GM21360 (cell line): Measurements from ENCODE around the gene ARIH1.

Experiments
- ATAC-seq: cut with Tn5 transposase; IDR thresholded peaks from one replicate; pipeline ENCODE4 v1.9.1; 2021; ENCODE audit warnings: mild to moderate bottlenecking, moderate library complexity; ENCODE audit not compliant: unreplicated experiment

Gene ARIH1

DNA sequence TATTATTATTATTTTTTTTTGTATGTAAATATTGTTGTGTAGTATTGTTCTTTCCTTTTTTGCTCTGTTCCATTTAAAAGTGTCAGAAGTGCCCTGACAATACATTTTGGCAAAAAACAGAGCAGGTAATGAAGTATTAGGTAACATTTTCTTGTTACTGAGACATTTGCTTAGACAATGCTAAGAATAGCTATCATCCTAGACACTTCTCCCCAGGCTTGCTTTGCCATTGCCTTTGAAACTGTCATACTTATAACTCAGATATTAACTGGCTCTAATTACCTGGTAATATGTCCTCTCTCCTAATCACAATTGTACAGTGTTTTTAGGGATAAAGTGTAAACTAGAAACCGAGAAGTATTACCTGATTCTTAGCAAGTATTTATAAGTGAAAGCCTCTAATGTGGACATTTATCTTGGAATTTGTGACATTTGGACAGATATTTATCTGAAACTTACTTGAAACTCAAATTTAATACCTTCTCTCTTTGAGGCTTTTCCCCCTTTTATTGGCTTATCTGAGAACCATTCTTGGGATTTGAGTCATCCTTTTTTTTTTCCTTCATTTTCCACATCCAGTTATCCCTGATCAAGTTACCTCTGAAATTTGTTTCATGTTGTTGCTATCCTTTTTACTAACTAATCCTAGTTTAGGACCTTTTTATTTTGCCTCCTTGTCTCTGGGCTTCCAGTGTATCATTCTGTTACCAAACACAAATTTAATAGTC is 13.1 kb downstream of the ARIH1 start:
- ATAC-seq = no peak

DNA sequence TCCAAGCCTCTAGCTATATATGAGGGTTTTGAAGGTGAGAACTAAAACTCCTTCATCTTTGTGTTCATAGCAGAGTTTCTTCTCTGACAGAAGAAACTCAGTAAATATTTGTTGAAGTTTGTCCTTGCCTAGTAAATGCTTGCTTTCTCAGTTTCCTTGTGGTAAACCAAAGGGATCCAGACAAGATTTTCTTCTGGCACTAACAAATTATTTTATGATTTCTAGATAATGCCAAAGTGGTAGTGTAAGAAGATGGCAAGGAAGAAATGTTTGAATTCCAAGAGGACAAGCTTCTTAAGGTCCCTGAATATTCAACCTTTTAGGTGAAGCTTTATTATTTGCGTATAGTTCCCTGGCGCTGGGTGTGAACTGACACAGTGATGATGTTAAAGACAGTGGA is 14.4 kb downstream of the ARIH1 start:
- ATAC-seq = no peak

DNA sequence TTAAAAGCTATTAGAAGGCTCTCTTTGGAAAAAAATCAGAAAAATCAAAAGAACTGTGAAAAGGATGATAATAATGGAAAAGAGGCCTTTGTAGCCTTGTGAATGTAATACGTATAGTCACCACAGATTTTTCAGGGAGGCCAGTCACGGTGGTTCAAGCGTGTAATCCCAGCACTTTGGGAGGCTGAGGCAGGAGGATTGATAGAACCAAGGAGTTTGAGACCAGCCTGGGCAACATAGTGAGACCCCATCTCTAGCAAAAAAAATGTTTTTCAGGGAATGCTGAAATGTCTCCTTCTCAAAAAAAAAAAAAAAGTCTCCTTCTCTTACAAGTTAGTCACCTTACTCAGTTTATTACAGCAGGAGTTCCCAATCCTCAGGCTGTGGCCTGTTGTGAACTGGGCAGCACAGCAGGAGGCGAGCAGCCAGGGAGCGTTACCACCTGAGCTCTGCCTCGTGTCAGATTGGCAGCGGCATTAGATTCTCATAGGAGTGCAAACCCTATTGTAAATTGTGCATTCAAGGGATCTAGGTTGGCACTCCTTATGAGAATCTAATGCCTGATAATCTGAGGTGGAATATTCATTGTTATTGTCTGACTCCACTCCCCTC is 15.9 kb downstream of the ARIH1 start:
- ATAC-seq = no peak

DNA sequence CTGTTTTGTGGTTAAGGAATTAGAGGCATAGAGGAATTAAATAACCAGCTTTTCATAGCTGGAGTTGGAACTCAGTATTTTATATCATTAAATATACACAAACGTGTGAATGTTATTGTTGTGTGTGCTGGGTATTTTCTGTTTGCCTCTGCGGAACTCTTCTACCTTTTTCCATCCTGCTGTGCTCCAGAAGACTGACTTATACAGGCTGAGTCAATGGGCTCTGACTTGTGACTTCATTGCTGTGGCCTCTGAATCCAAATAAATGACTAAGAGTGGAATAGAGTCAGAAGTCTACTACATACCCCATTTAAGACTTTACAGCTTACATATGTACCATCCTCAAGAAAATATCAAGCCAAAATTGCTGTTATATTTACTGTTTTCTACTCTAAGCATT is 17.6 kb downstream of the ARIH1 start:
- no peak for ATAC-seq

DNA sequence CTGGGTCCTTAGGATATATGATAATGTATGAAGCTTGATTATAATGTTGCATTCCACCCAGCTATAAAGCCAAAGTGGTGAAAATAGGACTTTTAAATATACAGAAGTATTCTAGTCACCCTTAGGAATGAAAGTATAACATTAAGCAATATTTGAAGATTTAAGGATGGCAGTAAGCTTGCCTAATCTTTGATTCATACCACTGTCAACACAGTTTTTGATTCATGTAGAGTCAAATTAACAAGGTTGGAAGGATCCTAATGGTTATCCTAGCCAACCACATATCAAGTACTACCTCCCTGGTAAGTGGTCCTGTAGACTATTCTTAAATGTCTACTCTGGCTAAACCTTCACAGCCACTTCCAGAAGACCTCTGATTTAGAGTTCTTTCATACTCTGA is 18.6 kb downstream of the ARIH1 start:
- no peak for ATAC-seq

DNA sequence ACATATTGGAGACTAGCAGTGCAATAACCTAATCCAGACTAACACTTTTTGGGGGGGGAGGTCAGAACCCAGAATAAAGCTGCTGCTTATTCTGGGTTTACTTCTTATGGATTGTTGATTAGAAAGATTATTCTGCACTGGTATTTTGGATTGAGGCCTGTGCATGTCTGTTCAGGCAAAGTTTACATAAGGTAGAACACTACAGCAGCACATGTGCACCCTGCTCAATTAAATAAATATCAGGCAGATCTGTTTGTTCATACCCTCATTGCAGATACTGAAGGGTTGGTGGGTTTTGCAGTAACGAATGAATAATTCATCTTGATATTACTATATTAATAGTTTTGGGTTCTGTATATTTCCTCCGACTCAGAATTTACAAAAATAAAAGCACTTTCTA is 19.1 kb downstream of the ARIH1 start:
- ATAC-seq = no peak

DNA sequence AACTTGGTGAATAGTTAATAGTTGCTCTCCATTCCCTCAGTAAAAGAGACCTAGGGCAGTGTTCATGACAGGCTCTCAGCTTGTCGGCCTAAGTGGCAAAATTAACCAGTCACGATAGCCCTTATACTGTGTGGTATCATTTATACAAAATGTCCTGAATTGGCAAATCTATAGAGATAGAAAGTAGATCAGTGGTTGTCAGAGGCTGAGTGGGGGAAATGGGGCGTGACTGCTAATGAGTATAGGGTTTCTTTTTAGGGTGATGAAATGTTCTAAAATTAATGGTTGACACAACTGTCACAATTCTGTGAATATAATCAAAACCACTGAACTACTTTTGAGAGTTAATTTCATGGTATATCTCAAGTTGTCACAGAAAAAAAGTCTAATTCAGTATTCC is 20.9 kb downstream of the ARIH1 start:
- no peak for ATAC-seq

DNA sequence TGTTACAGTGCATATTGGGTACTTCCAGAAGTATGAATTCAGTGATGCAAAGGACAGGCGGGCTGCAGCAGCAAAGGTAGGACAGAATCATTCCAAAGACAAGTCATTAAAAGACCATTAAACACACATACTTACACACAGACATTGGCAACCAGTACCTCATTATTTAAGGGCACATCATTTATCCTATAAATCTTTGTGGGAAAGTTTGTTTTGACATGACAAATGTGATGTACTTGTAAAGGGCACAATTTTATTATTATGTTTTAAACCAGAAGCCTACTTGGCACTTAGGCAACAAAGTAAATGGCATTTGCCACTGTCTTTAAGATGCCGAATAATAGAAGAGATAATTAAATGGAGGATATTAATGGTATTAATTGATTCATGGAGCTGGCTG is 22.7 kb downstream of the ARIH1 start:
- ATAC-seq = no peak

DNA sequence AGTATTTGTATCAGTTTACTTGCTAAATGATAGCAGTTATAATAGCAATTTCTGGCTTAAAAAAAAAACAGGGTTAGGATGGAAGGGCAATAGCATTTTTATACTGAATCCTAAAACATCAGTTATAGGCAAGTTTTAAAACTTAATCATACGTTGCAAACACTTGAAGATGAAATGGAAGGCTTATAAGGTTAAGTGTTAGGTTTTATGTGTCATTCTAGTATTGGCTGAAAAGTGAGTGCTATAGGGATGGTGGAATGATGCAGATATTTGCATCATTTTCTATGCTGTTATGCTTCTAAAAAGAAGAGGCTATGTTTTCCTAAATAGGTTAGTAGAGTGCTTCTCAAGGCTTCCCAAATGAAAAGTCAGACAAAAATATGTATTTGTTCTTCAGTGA is 23.3 kb downstream of the ARIH1 start:
- no peak for ATAC-seq

DNA sequence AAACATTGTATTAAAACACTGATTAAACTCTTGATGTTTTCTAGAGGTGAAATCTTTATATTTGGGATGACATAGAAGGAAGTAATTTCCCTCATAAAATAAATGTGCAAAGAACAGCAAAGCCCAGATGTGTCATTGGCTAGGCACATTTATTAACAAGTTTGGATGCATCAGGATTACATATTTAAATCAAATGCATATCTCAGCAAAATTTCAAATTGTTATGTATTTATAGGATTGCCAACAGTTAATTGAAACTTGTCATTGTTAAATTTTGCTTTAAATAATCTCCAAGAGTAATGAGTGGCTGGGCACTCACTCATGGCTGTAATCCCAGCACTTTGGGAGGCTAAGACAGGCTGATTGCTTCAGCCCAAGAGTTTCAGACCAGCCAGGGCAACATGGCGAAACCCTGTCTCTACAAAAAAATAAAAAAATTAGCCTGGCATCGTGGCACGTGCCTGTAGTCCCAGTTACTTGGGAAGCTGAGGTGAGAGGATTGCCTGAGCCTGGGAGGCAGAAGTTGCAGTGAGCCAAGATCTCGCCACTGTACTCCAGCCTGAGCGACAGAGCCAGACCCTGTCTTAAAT is 28.2 kb downstream of the ARIH1 start:
- no peak for ATAC-seq

DNA sequence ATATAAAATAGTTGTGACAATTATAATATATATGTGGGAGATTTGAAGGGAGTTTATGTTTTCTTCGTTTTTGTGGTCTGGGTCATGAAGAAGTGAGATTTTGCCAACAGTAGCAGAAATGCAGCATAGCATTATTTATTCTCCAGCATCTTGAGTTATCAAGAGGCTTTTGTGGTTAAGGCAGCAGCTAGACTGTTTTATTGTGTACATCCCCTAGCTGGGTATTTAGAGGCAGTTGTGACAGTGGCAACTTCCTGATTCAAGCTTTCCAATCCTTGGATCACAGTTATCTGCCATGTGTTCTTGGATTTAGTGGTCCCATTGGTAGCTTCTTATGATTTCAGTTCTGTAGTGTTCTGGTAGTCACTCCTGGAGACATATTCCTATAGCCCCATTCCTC is 29.0 kb downstream of the ARIH1 start:
- ATAC-seq = no peak

DNA sequence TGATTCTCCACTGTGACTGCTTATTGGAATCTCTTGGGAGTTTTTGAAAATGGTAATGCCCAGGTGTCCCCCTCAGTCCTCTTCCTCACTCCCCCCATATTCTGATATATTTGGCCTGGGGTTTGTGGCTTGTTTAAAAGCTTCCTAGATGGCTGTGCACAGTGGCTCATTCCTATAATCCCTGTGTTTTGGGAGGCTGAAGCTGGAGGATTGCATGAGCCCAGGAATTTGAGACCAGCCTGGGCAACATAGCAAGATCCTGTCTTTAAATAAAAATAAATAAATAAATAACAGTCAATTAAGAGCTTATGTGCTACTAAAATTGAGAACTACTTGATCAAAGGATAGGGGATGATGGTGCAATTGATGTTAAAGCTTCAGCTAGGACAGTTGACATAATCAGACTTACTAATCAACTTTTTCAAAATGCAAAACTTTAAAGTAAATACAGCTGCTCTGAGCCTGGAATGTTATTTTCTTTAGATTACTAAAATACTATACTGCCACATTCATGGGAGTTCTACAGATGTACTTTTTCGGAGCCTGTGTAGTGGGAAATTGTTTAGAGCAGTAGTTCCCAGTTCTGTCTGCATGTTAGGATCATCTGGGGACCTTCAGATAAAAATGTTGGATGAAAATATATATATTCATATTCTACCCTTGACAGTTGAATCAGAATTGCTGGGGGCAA is 33.4 kb downstream of the ARIH1 start:
- ATAC-seq = no peak

DNA sequence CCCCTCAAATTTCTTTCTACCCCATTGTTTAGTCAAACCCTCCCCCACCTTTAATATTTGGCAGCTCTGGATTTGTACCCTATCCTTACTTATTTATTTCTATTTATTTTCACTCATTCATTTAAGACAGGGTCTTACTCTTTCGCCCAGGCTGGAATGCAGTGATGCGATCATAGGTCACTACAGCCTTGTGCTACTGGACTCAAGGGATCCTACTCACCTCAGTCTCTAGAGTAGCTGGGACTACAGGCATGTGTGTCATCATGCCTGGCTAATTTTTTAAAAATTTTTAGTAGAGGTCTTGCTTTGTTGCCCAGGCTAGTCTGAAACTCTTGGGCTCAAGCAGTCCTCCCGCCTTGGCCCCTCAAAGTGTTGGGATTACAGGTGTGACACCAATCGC is 35.4 kb downstream of the ARIH1 start:
- no peak for ATAC-seq

DNA sequence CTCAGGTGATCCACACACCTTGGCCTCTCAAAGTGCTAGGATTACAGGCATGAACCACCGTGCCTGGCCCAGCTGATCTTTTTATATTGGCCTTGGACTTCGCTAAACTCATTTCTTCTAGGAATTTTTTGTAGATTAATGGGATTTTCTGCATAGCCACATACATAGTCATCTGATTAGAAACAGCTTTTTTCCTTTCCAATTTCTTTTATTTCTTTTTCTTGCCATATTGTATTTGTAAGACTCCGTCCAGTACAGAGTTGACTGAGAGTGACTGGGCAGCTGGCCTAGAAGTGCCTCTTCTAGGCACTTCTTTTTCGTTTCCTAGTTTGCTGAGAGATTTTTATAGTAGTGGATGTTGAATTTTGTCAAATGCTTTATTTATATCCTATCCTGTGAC is 37.4 kb downstream of the ARIH1 start:
- no peak for ATAC-seq

DNA sequence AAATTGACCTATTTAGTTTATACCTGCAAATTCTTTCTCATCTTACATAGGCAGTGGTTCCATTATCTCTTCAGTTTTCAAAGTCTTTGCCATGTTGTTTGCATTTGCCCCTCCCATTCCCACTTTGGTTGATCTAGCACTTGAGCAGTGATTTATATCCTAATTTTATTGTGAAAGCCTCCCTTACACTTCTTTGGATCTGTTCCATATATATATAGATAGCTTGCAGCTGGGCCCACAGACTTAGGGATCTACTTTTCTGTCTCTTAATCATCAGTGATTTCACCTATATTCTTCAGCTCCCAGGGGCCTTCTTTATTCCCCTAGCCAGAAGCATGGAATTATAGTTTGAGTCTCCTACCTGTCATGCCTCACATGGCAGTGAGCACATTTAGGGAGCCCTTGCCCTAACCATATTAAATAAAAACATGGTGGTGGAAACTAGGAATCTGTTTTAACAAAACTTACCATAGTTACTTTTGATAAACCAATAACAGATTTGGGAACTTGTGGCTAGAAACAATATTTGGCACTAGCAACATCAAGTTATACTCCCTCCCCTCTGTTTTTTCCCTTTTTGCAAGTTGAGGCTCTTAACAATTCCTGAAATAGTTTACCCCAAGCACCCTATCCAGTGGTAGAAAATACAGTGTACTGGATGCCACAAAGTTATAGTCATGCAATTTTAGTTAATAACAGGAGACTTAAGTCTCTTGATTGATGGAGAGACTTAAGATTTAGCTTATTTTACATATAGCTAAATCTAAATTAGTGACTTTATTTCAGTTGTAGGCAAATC is 41.7 kb downstream of the ARIH1 start:
- ATAC-seq = no peak

DNA sequence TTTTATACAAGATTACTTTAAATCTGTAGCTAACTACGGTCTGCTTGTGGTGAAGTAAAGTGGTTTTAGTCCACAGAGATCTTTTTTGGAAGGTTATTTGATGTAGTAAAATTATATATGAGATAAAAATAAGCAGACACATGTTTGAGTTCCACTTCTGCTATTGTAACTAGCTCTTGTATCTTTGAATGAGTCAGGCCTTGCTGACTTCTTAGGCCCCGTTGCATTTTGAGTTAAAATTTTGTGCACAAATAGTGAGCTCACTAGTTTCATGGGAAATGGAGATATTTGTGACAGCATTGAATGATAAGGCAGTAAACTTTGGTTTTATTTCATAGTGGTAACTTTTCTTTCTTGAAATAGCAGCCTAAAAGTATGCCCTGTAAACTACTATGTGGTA is 42.6 kb downstream of the ARIH1 start:
- no peak for ATAC-seq

DNA sequence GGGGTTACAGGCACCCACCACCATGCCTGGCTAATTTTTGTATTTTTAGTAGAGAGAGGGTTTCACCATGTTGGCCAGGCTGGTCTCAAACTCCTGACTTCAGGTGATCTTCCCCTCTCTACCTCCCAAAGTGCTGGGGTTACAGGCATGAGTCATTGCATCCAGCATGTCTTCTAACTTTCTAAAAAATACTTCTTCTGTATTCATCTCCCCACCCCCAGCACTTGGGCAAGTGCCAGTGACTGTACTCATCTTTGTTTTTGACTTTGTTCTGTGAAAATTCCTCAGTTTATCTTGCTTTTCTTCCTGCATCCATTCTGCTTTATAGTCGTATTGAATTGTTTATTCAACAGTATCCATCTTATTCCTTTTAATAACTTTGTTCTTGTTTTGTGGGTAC is 47.6 kb downstream of the ARIH1 start:
- ATAC-seq = no peak

DNA sequence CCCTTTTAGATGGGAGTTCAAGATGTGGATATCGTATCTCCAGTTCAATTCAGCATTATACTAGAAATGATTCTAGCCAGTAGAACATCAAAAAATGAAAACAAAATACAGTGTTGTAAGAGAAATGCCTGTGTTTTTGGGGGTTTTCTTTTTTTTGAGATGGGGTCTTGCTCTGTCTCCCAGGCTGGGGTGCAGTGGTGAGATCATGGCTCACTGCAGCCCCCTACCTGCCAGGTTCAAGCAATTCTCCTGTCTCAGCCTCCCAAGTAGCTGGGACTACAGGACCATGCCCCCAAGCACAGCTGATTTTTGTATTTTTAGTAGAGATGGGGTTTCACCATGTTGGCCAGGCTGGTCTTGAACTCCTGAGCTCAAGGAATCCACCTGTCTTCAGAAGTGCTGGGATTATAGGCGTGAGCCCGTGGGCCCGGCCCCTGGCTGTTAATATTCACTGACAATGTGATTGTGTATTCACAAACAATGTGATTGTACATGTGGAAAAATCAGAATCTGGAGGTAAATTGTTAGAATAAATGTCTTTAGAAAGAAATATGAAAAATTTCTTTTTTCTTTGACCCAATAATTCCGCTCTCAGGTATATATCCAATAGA is 59.0 kb downstream of the ARIH1 start:
- no peak for ATAC-seq

DNA sequence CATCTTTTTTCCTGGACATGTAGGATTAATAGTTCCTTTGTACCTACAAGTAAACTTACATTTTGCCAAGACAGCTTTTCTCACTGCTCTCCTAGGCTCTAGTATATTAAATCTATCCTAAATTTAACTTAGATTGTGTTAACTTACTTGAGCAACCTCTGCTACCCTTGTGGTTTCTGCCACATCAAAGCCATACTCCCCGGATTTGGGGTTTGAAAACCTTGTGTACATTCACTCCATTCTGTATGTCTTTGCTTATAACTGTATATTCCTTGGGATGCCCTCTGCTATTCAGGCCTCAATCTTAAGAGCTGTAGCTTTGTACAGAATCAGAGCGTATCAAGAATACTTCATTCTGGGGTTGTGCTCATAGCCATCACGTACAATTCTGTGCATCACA is 60.4 kb downstream of the ARIH1 start:
- ATAC-seq = no peak

DNA sequence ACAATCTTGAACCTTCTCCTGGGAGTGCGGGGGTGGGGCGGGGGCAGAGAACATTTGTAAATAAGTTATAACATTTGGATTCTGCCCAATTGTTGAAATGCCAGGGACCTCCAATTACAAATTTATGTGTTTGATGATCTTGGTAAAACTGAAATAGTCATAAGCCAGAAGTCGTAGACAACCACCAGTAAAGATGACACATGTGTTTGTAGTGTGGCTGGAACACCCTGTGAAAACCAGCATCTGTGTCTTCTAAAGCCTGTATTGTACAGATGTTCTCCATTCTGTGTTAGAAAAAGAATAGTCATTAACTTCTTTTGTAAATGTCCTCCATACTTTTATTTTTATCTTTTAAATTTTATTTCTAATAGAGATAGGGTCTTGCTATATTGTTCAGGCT is 61.8 kb downstream of the ARIH1 start:
- no peak for ATAC-seq

DNA sequence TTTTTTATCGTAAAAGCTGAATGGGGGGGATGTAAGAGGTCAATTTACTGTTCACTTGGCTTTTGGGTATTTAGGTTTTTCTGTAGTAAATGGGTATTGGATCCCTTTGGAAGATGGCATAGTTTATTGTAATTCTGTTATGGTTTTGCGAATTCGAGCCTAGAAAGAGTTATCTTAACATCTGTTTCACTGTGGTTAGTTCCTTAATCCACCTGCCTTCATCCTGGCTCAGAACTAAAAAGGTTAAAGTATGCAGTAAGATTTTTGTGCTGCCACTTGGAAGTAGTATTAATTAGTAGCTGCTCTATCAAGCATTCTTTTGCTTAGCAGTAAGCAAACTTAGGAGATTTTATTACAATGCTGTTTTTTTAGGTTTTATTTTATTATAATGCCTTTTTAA is 62.4 kb downstream of the ARIH1 start:
- ATAC-seq = no peak
